ENCODE measurements around the gene CNR2.
"Not testable (repeated sequence)": the region's sequence is repeated elsewhere in the genome, so short reads cannot be mapped to it uniquely, and the experiment has no call there.

CNR2 gene

GRCh38 chr1:23837908-23838307, 75.3 kb downstream of the CNR2 start:
- TF ChIP-seq CTCF (IDR thresholded peaks at IDR 0.05; ENCODE audit: poor library complexity, severe bottlenecking): no peak
- Histone ChIP-seq H3K4me1 (ENCODE audit: insufficient read depth, poor library complexity, severe bottlenecking) (peaks cover 4% of the 10 kb centered on the region), H3K4me3 (ENCODE audit: severe bottlenecking) (no peak overlapping the region), H3K36me3 (ENCODE audit: low read depth) (no peaks in the 10 kb centered on the region), H3K27ac (ENCODE audit: poor library complexity, severe bottlenecking) (no peak overlapping the region), H3K9me3 (ENCODE audit: severe bottlenecking) (no peaks in the 10 kb centered on the region), H3K27me3 (ENCODE audit: insufficient read depth, poor library complexity, severe bottlenecking) (no peaks in the 10 kb centered on the region)
- DNase-seq (ENCODE audit: low spot score) (no peak), ATAC-seq (ENCODE audit: low read depth) (no peak)

GRCh38 chr1:23836037-23836436, 77.1 kb downstream of the CNR2 start:
- Histone ChIP-seq H3K9me3 (ENCODE audit: severe bottlenecking) (no peaks in the 10 kb centered on the region), H3K27me3 (ENCODE audit: insufficient read depth, poor library complexity, severe bottlenecking) (no peaks in the 10 kb centered on the region), H3K4me3 (ENCODE audit: severe bottlenecking) (no peak overlapping the region), H3K27ac (ENCODE audit: poor library complexity, severe bottlenecking) (no peak overlapping the region), H3K4me1 (ENCODE audit: insufficient read depth, poor library complexity, severe bottlenecking) (peaks cover 4% of the 10 kb centered on the region), H3K36me3 (ENCODE audit: low read depth) (no peaks in the 10 kb centered on the region)
- DNase-seq (ENCODE audit: low spot score) (no peak), ATAC-seq (ENCODE audit: low read depth) (no peak)
- TF ChIP-seq CTCF (IDR thresholded peaks at IDR 0.05; ENCODE audit: poor library complexity, severe bottlenecking): no peak

- not testable (repeated sequence) for H3K36me3 ChIP-seq (ENCODE audit: low read depth); DNase-seq (ENCODE audit: low spot score); H3K4me1 ChIP-seq (ENCODE audit: insufficient read depth, poor library complexity, severe bottlenecking); H3K4me3 ChIP-seq (ENCODE audit: severe bottlenecking); H3K27ac ChIP-seq (ENCODE audit: poor library complexity, severe bottlenecking); H3K9me3 ChIP-seq (ENCODE audit: severe bottlenecking); ATAC-seq (ENCODE audit: low read depth); H3K27me3 ChIP-seq (ENCODE audit: insufficient read depth, poor library complexity, severe bottlenecking)
Observed at GRCh38 chr1:23834156-23834555, 79.0 kb downstream of the CNR2 start.

GRCh38 chr1:23827717-23828116, 85.4 kb downstream of the CNR2 start:
- H3K27ac ChIP-seq (ENCODE audit: poor library complexity, severe bottlenecking): no peak overlapping the region
- H3K36me3 ChIP-seq (ENCODE audit: low read depth): no peaks in the 10 kb centered on the region
- H3K27me3 ChIP-seq (ENCODE audit: insufficient read depth, poor library complexity, severe bottlenecking): no peaks in the 10 kb centered on the region
- no peaks in the 10 kb centered on the region for H3K9me3 ChIP-seq (ENCODE audit: severe bottlenecking)
- DNase-seq (ENCODE audit: low spot score) (no peak), ATAC-seq (ENCODE audit: low read depth) (no peak)
- peaks cover 4% of the 10 kb centered on the region for H3K4me1 ChIP-seq (ENCODE audit: insufficient read depth, poor library complexity, severe bottlenecking)
- TF ChIP-seq CTCF (IDR thresholded peaks at IDR 0.05; ENCODE audit: poor library complexity, severe bottlenecking): no peak
- H3K4me3 ChIP-seq (ENCODE audit: severe bottlenecking): no peak overlapping the region

GRCh38 chr1:23826590-23826989, 86.6 kb downstream of the CNR2 start:
- not testable (repeated sequence) for ATAC-seq (ENCODE audit: low read depth); H3K4me3 ChIP-seq (ENCODE audit: severe bottlenecking); H3K27me3 ChIP-seq (ENCODE audit: insufficient read depth, poor library complexity, severe bottlenecking); H3K9me3 ChIP-seq (ENCODE audit: severe bottlenecking); H3K27ac ChIP-seq (ENCODE audit: poor library complexity, severe bottlenecking); H3K4me1 ChIP-seq (ENCODE audit: insufficient read depth, poor library complexity, severe bottlenecking); H3K36me3 ChIP-seq (ENCODE audit: low read depth); DNase-seq (ENCODE audit: low spot score)

- Histone ChIP-seq H3K9me3 (ENCODE audit: severe bottlenecking) (no peaks in the 10 kb centered on the region), H3K4me1 (ENCODE audit: insufficient read depth, poor library complexity, severe bottlenecking) (peaks cover 4% of the 10 kb centered on the region), H3K36me3 (ENCODE audit: low read depth) (no peaks in the 10 kb centered on the region), H3K27ac (ENCODE audit: poor library complexity, severe bottlenecking) (peak overlapping the region; percentile 42), H3K27me3 (ENCODE audit: insufficient read depth, poor library complexity, severe bottlenecking) (no peaks in the 10 kb centered on the region), H3K4me3 (ENCODE audit: severe bottlenecking) (peak overlapping the region; percentile 93)
- DNase-seq (ENCODE audit: low spot score): no peak
- no peak for TF ChIP-seq CTCF (IDR thresholded peaks at IDR 0.05; ENCODE audit: poor library complexity, severe bottlenecking)
- no peak for ATAC-seq (ENCODE audit: low read depth)
Observed at GRCh38 chr1:23825762-23826522, 87.2 kb downstream of the CNR2 start.

Measured in RWPE2 (cell line).